Endothelial cell of umbilical vein (primary cell): ENCODE results near the gene COL19A1. TPM values are rescaled to one million over a fixed set of nuclear protein-coding genes. Genes with fewer than 3 reads are reported as not detected.

Experiments
- BruUV-seq: library from RNA; stranded (reverse); fragments of 400-500 nt; replicated peaks from 2 replicates; lab custom pipeline; 2021; lab: Mats Ljungman, UMichigan
- CTCF ChIA-PET: fragments of 300-600, 350-600 bp; sonication (Branson Sonifier 250); formaldehyde crosslinking; loops from one replicate; lab custom pipeline; 2021; ENCODE audit warnings: antibody characterized with exemption, inconsistent platforms; lab: Charles Lee
- POLR2A ChIA-PET: fragments of 300-600, 350-600 bp; sonication (Branson Sonifier 250); formaldehyde crosslinking; loops from one replicate; lab custom pipeline; 2021; ENCODE audit warnings: antibody characterized with exemption, inconsistent platforms; lab: Charles Lee
- DNase-seq: peaks from one replicate; pipeline ENCODE4 v3.0.0-alpha.2; 2011; ENCODE audit warnings: low read depth, low spot score
- FAIRE-seq: peaks from 2 replicates; lab custom pipeline; 2011; peaks lifted over from hg19 to GRCh38; lab: Jason Lieb, UNC
- H2AFZ ChIP-seq: 2 replicates; pipeline ENCODE4 v1.6.0; 2012; ENCODE audit warnings: low read depth, low read length, control low read depth, inconsistent platforms
- H3K27ac ChIP-seq: 2 replicates; pipeline ENCODE4 v1.5.1; 2011; ENCODE audit warnings: low read depth, mild to moderate bottlenecking, control low read depth, low read length, moderate library complexity; ENCODE audit not compliant: insufficient read depth
- H3K27me3 ChIP-seq, 2 experiments: 2 replicates each; pipeline versions ENCODE4 v1.6.0 to v1.6.1; 2011; ENCODE audit warnings: low read length in 2 of 2, mixed read lengths in 1 of 2; ENCODE audit not compliant: control insufficient read depth in 2 of 2, insufficient read depth in 2 of 2
- H3K36me3 ChIP-seq, 2 experiments: 2 replicates in 1 of 2; 3 replicates in 1 of 2; pipeline ENCODE4 v1.5.1; 2011; ENCODE audit warnings: low read length in 2 of 2, mild to moderate bottlenecking in 1 of 2, moderate library complexity in 1 of 2; ENCODE audit not compliant: control insufficient read depth in 2 of 2, insufficient read depth in 2 of 2; ENCODE audit errors: extremely low read depth in 1 of 2
- H3K4me1 ChIP-seq: 3 replicates; pipeline ENCODE4 v1.5.1; 2011; ENCODE audit warnings: mild to moderate bottlenecking, low read length; ENCODE audit not compliant: control insufficient read depth, insufficient read depth; ENCODE audit errors: extremely low read depth
- H3K4me2 ChIP-seq: 2 replicates; pipeline ENCODE4 v1.6.1; 2011; ENCODE audit warnings: low read length, control low read depth, mixed read lengths; ENCODE audit not compliant: insufficient read depth
- H3K4me3 ChIP-seq, 3 experiments: fragments of 200-600 bp in 1 of 3; sonication (generic), shearing (Covaris generic) in 1 of 3; replicated peaks in 1 of 3; 2 replicates each; pipeline ENCODE4 v1.5.1; 2011 to 2016; ENCODE audit warnings: control low read depth in 3 of 3, low read length in 3 of 3, mild to moderate bottlenecking in 2 of 3, inconsistent platforms in 1 of 3, low read depth in 1 of 3, moderate library complexity in 1 of 3; ENCODE audit not compliant: insufficient read depth in 1 of 3
- H3K79me2 ChIP-seq: 2 replicates; pipeline ENCODE4 v1.6.0; 2012; ENCODE audit warnings: low read length, inconsistent platforms; ENCODE audit not compliant: control insufficient read depth, insufficient read depth
- H3K9ac ChIP-seq: replicated peaks from 2 replicates; pipeline ENCODE3; 2011; ENCODE audit warnings: low read length, control low read depth; ENCODE audit not compliant: insufficient read depth; ENCODE audit errors: extremely low read depth
- H3K9me1 ChIP-seq: replicated peaks from 3 replicates; pipeline ENCODE4 v1.6.0; 2011; ENCODE audit warnings: mild to moderate bottlenecking, low read length; ENCODE audit not compliant: control insufficient read depth, insufficient read depth; ENCODE audit errors: extremely low read depth
- H3K9me3 ChIP-seq: replicated peaks from 2 replicates; pipeline ENCODE4 v1.5.1; 2012; ENCODE audit warnings: low read length, inconsistent platforms; ENCODE audit not compliant: control insufficient read depth, insufficient read depth
- H4K20me1 ChIP-seq: replicated peaks from 2 replicates; pipeline ENCODE3; 2011; ENCODE audit warnings: mild to moderate bottlenecking, low read length; ENCODE audit not compliant: control insufficient read depth, insufficient read depth; ENCODE audit errors: extremely low read depth
- CTCF ChIP-seq, 2 donors: IDR thresholded peaks; 1 replicate in 1 of 2; 2 replicates in 1 of 2; pipeline ENCODE4 v1.5.1; 2011; ENCODE audit warnings: low read length in 2 of 2, mild to moderate bottlenecking in 2 of 2, moderate library complexity in 2 of 2, control low read depth in 1 of 2, inconsistent platforms in 1 of 2, low read depth in 1 of 2; ENCODE audit not compliant: insufficient read depth in 1 of 2; ENCODE audit errors: extremely low read depth in 1 of 2
- EZH2 ChIP-seq: IDR thresholded peaks from 2 replicates; pipeline ENCODE4 v1.6.1; 2012; ENCODE audit warnings: borderline replicate concordance, low read depth, mild to moderate bottlenecking, moderate library complexity, low read length, inconsistent platforms; ENCODE audit not compliant: severe bottlenecking
- FOS ChIP-seq: IDR thresholded peaks from 2 replicates; pipeline ENCODE4 v1.6.1; 2011; ENCODE audit warnings: mild to moderate bottlenecking, low read length, moderate library complexity, borderline replicate concordance; ENCODE audit not compliant: insufficient read depth
- GATA2 ChIP-seq: IDR thresholded peaks from 2 replicates; pipeline ENCODE4 v1.7.0; 2011; ENCODE audit warnings: low read depth, mild to moderate bottlenecking, moderate library complexity, mixed read lengths, low read length; ENCODE audit not compliant: insufficient read length, insufficient read depth
- JUN ChIP-seq: IDR thresholded peaks from 2 replicates; pipeline ENCODE4 v1.6.1; 2011; ENCODE audit warnings: borderline replicate concordance, low read depth; ENCODE audit not compliant: insufficient read length, insufficient read depth
- MAX ChIP-seq: IDR thresholded peaks from 2 replicates; pipeline ENCODE4 v1.6.1; 2011; ENCODE audit not compliant: insufficient read depth, insufficient read length
- MYC ChIP-seq: IDR thresholded peaks from one replicate; pipeline ENCODE4 v1.6.1; 2011; ENCODE audit warnings: mild to moderate bottlenecking, low read depth, low read length
- POLR2A ChIP-seq: IDR thresholded peaks from 2 replicates; pipeline ENCODE4 v1.6.1; 2012; ENCODE audit warnings: low read depth, mild to moderate bottlenecking, control low read depth, low read length
- POLR2AphosphoS5 ChIP-seq: IDR thresholded peaks from 2 replicates; pipeline ENCODE4 v1.6.1; 2012; ENCODE audit warnings: low read depth, mild to moderate bottlenecking, control low read depth, low read length, moderate library complexity; ENCODE audit not compliant: insufficient read depth
- dilution Hi-C: fragments of 300-500 bp; cut with MboI; formaldehyde crosslinking; loops from one replicate; pipeline ENCODE4 v1.15.0; 2019; ENCODE audit warnings: low sequenced_read_pairs; ENCODE audit not compliant: extremely low pct_ligation_motif_present
- intact Hi-C: fragments of 100-400 bp; cut with micrococcal nuclease; formaldehyde crosslinking; loops from one replicate; pipeline ENCODE4 v1.10.0; 2022
- polyA plus RNA-seq, 4 experiments: library from polyadenylated mRNA; depleted of rRNA in 3 of 4; stranded (reverse) in 3 of 4; unstranded in 1 of 4; fragments of >200 nt; gene quantifications; 2 replicates each; pipeline versions ENCODE4 v1.2.1 to v1.2.3, GENCODE V29; 2011 to 2012; ENCODE audit warnings: missing spikeins in 1 of 4
- total RNA-seq: library from RNA; stranded (reverse); gene quantifications from 2 replicates; pipeline ENCODE4 v1.2.3, GENCODE V29; 2021

Gene COL19A1
- total and polyA plus RNA-seq, 2 donors (not counting 3 experiments of a cell fraction or from before 2014, with no cell fraction given): not detected

- DNase-seq (no peak), FAIRE-seq (no peak)
- Histone ChIP-seq H2AFZ (no peak overlapping the region), H3K27me3 (no peaks in the 10 kb centered on the region), H3K4me1 (no peaks in the 10 kb centered on the region), H3K36me3 (no peaks in the 10 kb centered on the region), H3K9me3 (no peaks in the 10 kb centered on the region), H3K27ac (no peak overlapping the region), H3K9me1 (no peaks in the 10 kb centered on the region), H4K20me1 (no peaks in the 10 kb centered on the region), H3K4me3 (no peak overlapping the region), H3K79me2 (no peaks in the 10 kb centered on the region), H3K4me2 (no peak overlapping the region), H3K9ac (no peak overlapping the region)
- dilution Hi-C loops (no loop called here), intact Hi-C loops (no loop called here)
- TF ChIP-seq POLR2AphosphoS5: no peak
- TF ChIP-seq CTCF (IDR thresholded peaks at IDR 0.05; ENCODE audit: extremely low read depth in 1 of 2, insufficient read depth in 1 of 2, low read depth in 1 of 2, low read length in 2 of 2): no peak
- TF ChIP-seq FOS: no peak
- no peak for TF ChIP-seq MAX
- ChIA-PET POLR2A (no interaction called here), CTCF (interaction anchor here (1.2 kb wide), 1 partner anchor 9 kb away, joined by 3 read pairs; no protein-coding TSS in a partner anchor)
- no TSS peak for BruUV-seq
These were observed 9.4 kb downstream of the COL19A1 start for GRCh38 chr6:69875715-69876114.

- H3K27ac ChIP-seq: no peak overlapping the region
- POLR2A ChIA-PET: no interaction called here
- H2AFZ ChIP-seq: no peak overlapping the region
- no peak overlapping the region for H3K4me2 ChIP-seq
- H3K79me2 ChIP-seq: no peaks in the 10 kb centered on the region
- FAIRE-seq (no peak), DNase-seq (no peak)
- H3K36me3 ChIP-seq: no peaks in the 10 kb centered on the region
- no peak overlapping the region for H3K4me3 ChIP-seq
- H3K9me3 ChIP-seq: no peaks in the 10 kb centered on the region
- no peak for TF ChIP-seq FOS
- no peak for TF ChIP-seq JUN
- no peak for TF ChIP-seq POLR2A
- no peak for TF ChIP-seq CTCF (IDR thresholded peaks at IDR 0.05; ENCODE audit: extremely low read depth in 1 of 2, insufficient read depth in 1 of 2, low read depth in 1 of 2, low read length in 2 of 2)
- TF ChIP-seq EZH2: no peak
- TF ChIP-seq GATA2: no peak
- TF ChIP-seq MYC: no peak
- no peak for TF ChIP-seq MAX
- no peak for TF ChIP-seq POLR2AphosphoS5
- no peak overlapping the region for H3K9ac ChIP-seq
- dilution Hi-C loops (no loop called here), intact Hi-C loops (no loop called here)
- H3K9me1 ChIP-seq: no peaks in the 10 kb centered on the region
- H4K20me1 ChIP-seq: no peaks in the 10 kb centered on the region
- no TSS peak for BruUV-seq
- no peaks in the 10 kb centered on the region for H3K27me3 ChIP-seq
- CTCF ChIA-PET: no interaction called here
- no peaks in the 10 kb centered on the region for H3K4me1 ChIP-seq
These were observed 12.4 kb downstream of the COL19A1 start for GRCh38 chr6:69878795-69879194.
